WTC11 (cell line): ENCODE measurements around the gene NFIX.

Experiments
- CREB1 ChIP-seq: sonication (generic); formaldehyde crosslinking; IDR thresholded peaks from 2 replicates; pipeline ENCODE4 v1.8.0; 2023; ENCODE audit warnings: mild to moderate bottlenecking, missing genetic modification reagents
- FOXJ3 ChIP-seq: sonication (generic); formaldehyde crosslinking; IDR thresholded peaks from 2 replicates; pipeline ENCODE4 v1.9.0; 2021; ENCODE audit warnings: missing genetic modification reagents, mild to moderate bottlenecking, borderline replicate concordance
- FOXP1 ChIP-seq: sonication (generic); formaldehyde crosslinking; IDR thresholded peaks from 2 replicates; pipeline ENCODE4 v1.8.0; 2022; ENCODE audit warnings: missing genetic modification reagents, mild to moderate bottlenecking, moderate library complexity, borderline replicate concordance
- JUN ChIP-seq: sonication (generic); formaldehyde crosslinking; IDR thresholded peaks from 2 replicates; pipeline ENCODE4 v1.8.0; 2023; ENCODE audit warnings: mild to moderate bottlenecking, missing genetic modification reagents
- KAT7 ChIP-seq: sonication (generic); formaldehyde crosslinking; IDR thresholded peaks from 2 replicates; pipeline ENCODE4 v1.8.1; 2023; ENCODE audit warnings: missing genetic modification reagents, mild to moderate bottlenecking, borderline replicate concordance
- ZBTB21 ChIP-seq: sonication (generic); formaldehyde crosslinking; IDR thresholded peaks from 2 replicates; pipeline ENCODE4 v1.8.1; 2023; ENCODE audit warnings: mild to moderate bottlenecking, missing genetic modification reagents, borderline replicate concordance
- ZNF121 ChIP-seq: sonication (generic); formaldehyde crosslinking; IDR thresholded peaks from 2 replicates; pipeline ENCODE4 v1.8.0; 2023; ENCODE audit warnings: missing genetic modification reagents
- TF ChIP-seq, protein P1 (sequence below): fragments of 200-600 bp; IDR thresholded peaks from 2 replicates; pipeline ENCODE4 v1.8.0; 2022; ENCODE audit warnings: antibody characterized with exemption
- TF ChIP-seq, protein P2 (sequence below): sonication (generic); formaldehyde crosslinking; conservative IDR thresholded peaks from 2 replicates; pipeline ENCODE4 v1.8.1; 2022; ENCODE audit warnings: mild to moderate bottlenecking, missing genetic modification reagents
- TF ChIP-seq, protein P3 (sequence below): sonication (generic); formaldehyde crosslinking; IDR thresholded peaks from 2 replicates; pipeline ENCODE4 v1.8.1; 2022; ENCODE audit warnings: low read depth, missing genetic modification reagents, borderline replicate concordance
- TF ChIP-seq, protein P4 (sequence below): sonication (generic); formaldehyde crosslinking; IDR thresholded peaks from 2 replicates; pipeline ENCODE4 v1.8.1; 2023; ENCODE audit warnings: mild to moderate bottlenecking, missing genetic modification reagents, moderate library complexity
- TF ChIP-seq, protein P5 (sequence below): fragments of 250-450 bp; sonication (Bioruptor Pico); IDR thresholded peaks from 2 replicates; pipeline ENCODE4 v1.9.0; 2021; ENCODE audit warnings: mild to moderate bottlenecking
- TF ChIP-seq, protein P6 (sequence below): sonication (generic); formaldehyde crosslinking; IDR thresholded peaks from 2 replicates; pipeline ENCODE4 v1.8.1; 2023; ENCODE audit warnings: mild to moderate bottlenecking, missing genetic modification reagents

DNA sequence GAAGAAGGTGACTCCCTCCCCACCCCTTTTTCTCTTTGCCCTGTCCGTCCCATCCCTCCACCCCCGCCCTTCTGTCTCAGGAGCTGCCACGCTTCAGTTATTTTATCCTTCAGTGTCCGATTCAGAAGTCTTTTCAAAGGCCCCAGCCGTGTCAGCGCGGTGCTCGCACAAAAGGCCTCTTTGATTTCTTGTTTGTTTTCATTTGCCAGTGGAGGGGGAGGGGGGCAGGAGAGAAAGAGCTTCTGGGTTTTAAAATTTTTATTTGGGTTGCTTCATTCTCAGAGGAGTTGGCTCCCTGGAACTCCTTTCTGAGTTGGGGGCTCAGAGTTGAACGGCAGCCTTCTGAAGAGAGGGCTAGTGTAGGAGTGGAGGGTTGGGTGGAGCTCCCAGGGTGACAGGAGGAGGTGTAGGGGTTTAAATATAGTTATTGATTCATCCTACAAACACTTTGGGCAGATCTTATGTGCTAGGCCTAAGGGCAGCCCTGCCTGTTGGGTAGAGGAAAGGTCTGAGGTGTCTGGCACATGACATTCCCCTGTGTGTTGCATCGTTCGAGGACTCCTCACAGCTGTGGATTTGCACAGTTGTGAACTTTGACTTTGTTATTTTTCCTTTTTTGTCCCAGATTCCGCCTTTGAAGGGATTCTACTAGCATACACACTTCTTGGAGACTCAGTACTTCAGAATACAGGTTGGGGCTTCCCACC lies 36.8 kb downstream of the NFIX start:
- TF ChIP-seq KAT7 (CRISPR knock-in tag) (no peak), ZBTB21 (CRISPR knock-in tag) (no peak), FOXP1 (CRISPR knock-in tag) (no peak), CREB1 (no peak), FOXJ3 (no peak), JUN (CRISPR knock-in tag) (no peak), ZNF121 (CRISPR knock-in tag) (no peak)
- TF ChIP-seq, protein P1, sequence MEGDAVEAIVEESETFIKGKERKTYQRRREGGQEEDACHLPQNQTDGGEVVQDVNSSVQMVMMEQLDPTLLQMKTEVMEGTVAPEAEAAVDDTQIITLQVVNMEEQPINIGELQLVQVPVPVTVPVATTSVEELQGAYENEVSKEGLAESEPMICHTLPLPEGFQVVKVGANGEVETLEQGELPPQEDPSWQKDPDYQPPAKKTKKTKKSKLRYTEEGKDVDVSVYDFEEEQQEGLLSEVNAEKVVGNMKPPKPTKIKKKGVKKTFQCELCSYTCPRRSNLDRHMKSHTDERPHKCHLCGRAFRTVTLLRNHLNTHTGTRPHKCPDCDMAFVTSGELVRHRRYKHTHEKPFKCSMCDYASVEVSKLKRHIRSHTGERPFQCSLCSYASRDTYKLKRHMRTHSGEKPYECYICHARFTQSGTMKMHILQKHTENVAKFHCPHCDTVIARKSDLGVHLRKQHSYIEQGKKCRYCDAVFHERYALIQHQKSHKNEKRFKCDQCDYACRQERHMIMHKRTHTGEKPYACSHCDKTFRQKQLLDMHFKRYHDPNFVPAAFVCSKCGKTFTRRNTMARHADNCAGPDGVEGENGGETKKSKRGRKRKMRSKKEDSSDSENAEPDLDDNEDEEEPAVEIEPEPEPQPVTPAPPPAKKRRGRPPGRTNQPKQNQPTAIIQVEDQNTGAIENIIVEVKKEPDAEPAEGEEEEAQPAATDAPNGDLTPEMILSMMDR = no peak
- TF ChIP-seq, protein P2, sequence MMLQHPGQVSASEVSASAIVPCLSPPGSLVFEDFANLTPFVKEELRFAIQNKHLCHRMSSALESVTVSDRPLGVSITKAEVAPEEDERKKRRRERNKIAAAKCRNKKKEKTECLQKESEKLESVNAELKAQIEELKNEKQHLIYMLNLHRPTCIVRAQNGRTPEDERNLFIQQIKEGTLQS (CRISPR knock-in tag) = no peak
- TF ChIP-seq, protein P3, sequence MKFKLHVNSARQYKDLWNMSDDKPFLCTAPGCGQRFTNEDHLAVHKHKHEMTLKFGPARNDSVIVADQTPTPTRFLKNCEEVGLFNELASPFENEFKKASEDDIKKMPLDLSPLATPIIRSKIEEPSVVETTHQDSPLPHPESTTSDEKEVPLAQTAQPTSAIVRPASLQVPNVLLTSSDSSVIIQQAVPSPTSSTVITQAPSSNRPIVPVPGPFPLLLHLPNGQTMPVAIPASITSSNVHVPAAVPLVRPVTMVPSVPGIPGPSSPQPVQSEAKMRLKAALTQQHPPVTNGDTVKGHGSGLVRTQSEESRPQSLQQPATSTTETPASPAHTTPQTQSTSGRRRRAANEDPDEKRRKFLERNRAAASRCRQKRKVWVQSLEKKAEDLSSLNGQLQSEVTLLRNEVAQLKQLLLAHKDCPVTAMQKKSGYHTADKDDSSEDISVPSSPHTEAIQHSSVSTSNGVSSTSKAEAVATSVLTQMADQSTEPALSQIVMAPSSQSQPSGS = no peak
- TF ChIP-seq, protein P4, sequence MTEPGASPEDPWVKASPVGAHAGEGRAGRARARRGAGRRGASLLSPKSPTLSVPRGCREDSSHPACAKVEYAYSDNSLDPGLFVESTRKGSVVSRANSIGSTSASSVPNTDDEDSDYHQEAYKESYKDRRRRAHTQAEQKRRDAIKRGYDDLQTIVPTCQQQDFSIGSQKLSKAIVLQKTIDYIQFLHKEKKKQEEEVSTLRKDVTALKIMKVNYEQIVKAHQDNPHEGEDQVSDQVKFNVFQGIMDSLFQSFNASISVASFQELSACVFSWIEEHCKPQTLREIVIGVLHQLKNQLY = no peak
- TF ChIP-seq, protein P5, sequence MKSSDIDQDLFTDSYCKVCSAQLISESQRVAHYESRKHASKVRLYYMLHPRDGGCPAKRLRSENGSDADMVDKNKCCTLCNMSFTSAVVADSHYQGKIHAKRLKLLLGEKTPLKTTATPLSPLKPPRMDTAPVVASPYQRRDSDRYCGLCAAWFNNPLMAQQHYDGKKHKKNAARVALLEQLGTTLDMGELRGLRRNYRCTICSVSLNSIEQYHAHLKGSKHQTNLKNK = no peak
- TF ChIP-seq, protein P6, sequence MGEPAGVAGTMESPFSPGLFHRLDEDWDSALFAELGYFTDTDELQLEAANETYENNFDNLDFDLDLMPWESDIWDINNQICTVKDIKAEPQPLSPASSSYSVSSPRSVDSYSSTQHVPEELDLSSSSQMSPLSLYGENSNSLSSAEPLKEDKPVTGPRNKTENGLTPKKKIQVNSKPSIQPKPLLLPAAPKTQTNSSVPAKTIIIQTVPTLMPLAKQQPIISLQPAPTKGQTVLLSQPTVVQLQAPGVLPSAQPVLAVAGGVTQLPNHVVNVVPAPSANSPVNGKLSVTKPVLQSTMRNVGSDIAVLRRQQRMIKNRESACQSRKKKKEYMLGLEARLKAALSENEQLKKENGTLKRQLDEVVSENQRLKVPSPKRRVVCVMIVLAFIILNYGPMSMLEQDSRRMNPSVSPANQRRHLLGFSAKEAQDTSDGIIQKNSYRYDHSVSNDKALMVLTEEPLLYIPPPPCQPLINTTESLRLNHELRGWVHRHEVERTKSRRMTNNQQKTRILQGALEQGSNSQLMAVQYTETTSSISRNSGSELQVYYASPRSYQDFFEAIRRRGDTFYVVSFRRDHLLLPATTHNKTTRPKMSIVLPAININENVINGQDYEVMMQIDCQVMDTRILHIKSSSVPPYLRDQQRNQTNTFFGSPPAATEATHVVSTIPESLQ (CRISPR knock-in tag) = no peak
